NK-92 (cell line): ENCODE data around the gene GSTT4.
"Not testable (repeated sequence)": the region's sequence is repeated elsewhere in the genome, so short reads cannot be mapped to it uniquely, and the experiment has no call there.

ENCODE experiments used
- DNase-seq: peaks from one replicate; lab custom pipeline; 2025; ENCODE audit not compliant: unreplicated experiment; lab: John Stamatoyannopoulos, UW

The GSTT4 gene

DNA sequence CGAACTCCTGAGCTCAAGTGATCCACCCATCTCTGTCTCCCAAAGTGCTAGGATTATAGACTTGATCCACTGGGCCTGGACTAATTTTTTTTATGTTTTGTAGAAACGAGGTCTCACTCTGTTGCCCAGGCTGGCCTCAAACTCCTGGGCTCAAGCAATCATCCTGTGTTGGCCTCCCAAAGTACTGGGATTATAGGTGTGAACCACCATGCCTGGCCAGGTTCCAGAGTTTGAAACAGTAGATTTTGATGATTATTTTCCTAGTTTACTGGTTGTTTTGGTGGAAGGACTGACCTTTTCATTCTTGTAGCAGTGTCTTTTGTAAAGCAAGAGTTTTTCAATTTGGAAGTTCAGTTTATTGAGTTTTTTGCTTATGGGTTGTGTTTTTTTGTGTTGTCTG is 20.8 kb upstream of the GSTT4 start:
- no peak for DNase-seq

DNA sequence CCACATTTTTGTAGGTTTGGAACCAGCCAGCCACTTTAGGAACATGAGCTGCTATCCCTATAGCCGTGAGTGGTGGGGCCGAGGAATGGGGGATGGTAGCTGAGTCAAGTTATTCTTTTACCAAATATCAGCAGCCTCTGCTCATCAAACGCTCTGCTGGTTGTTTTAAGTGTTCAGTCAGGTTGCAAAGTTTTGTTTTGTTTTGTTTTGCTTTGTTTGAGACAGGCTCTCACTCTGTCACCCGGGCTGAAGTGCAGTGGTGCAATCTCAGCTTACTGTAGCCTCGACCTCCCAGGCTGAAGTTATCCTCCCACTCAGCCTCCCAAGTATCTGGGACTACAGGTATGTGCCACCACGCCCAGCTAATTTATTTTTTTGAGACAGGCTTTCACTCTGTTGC is 20.2 kb upstream of the GSTT4 start:
- no peak for DNase-seq

DNA sequence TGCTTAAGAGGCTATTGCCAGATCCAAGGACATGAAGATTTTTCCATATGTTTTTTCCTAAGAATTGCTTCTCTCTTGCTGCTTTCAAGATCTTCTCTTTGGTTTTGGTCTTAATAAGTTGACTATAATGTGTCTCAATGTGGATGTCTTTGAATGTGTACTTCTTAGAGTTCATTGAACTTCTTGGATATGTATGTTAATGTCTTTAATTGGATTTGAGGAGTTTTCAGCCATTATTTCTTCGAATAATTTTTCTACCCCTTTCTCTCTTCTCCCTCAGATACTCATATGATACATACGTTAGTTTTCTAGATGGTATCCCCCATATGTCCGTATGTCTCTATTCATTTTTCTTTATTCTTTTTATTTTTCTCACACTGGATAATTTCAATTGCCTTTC is 19.1 kb upstream of the GSTT4 start:
- no peak for DNase-seq

DNA sequence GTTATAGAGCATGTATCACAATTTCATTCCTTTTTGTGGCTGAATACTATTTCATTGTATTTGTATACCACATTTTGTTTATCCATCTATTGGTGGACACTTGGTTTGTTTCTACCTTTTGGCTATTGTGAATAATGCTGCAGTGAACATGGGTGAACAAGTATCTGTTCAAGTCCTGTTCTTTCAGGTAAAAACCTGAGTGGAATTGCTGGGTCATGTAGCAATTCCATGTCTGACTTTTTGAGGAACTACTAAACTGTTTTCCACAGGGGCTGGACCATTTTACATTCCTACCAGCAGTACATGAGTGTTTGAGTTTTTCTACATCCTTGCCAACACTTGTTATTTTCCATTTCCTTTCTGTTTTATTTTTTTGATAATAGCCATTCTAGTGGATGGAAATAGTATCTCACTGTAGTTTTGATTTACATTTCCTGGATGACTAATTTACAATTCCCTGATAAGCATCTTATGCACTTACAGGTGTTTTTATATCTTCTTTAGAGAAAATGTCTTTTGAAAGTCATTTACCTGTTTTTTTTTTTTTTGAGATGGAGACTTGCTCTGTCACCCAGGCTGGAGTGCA is 18.0 kb upstream of the GSTT4 start:
- no peak for DNase-seq

DNA sequence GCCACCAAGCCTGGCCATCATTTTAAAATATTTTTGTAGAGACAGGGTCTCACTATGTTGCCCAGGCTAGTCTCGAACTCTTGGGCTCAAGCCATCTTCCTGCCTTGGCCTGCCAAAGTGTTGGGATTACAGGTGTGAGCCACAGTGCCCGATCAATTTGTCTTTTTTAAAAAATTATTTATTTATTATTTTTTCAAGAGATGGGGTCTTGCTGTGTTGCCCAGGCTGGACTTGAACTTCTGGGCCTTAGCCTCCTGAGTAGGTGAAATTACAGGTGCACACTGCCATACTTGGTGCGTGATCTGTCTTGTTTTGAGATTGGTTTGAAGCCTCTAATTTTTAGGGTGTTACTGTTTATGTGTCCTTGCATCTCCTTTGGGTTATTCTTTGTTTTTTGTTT is 16.1 kb upstream of the GSTT4 start:
- no peak for DNase-seq

DNA sequence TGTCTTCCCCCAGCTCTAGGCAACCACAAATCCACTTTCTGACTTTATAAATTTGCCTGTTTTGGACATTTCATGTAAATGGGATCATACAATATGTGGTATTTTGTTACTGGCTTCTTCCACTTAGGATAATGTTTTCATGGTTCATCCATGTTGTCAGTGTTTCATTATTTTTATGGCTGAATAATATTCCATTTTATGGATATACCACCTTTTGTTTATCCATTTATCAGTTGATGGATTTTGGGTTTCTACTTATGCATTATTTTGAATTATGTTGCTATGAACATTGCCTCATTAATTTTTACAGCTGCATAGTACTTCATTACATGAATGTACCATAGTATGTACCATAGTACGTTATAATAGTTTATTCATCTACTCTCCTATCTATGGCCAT is 10.9 kb upstream of the GSTT4 start:
- no peak for DNase-seq

DNA sequence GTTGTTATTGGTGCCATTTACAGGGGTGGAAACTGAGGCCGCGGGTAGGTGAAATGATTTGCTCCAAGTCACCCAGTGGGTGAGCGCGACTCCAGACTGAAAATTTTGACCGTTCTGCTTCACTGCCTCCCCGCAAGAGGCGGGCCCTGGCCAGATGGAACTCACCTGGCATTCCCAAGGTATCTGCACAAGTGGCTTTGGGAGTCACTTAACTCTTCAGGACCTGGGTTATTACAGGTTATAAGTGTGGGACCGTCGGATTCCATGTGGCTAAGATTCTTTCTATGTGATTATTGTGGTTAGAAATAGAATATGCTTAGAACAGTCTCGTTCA is 6.4 kb upstream of the GSTT4 start:
- no peak for DNase-seq

DNA sequence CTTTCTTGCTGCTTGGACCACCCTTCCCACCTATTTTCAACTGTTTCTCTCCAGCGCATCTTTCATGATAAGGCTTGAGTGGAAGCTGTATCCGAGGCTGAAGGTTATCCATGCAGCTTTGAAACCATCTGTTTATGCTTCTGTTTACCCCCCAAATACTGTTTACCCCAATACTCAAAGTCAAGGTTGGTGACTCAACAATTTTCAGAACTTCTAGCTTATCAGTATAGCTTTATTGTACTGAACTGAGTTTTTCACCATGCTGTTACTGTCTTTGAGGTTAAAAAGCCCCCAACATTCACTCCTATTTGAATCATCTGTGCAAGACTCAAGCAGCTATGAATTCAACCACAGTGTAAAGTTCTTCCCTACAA is 4.8 kb upstream of the GSTT4 start:
- DNase-seq, result no peak

DNA sequence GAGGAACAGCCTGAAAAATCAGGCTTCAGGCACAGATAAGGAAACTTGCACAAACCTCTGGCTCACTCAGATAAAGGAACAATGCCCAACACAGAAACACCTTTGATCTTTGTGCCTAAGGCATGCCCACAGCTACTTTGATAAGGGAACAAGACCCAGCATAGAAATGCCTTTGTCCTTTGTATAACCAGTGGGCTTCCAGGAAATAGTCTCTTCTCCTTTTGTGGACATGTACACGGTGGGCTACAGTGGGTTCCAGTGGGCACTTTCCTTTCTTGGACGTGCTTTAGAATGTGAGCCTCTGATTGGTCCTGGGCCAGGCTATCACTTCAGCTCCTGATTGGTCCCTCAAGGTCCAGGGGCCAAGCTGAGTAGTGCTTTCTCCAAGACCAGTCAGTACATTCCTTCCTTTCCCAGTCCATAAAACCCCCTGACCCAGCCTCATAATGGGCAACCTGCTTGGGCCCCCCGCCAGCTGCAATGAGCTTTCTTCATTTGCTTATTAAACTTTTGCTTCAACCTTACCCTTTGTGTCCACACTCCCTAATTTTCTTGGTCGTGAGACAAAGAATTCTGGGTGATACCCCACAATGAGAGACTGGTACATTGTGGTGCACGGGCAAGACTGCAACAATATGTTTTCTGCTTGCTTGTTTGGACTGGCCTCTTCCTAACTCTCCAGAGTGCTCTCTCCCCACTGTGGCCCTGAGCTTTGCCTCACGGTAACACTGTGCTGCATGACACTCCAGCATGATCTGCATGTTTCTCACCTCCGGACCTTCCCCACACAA is 4.2 kb upstream of the GSTT4 start:
- no peak for DNase-seq

DNA sequence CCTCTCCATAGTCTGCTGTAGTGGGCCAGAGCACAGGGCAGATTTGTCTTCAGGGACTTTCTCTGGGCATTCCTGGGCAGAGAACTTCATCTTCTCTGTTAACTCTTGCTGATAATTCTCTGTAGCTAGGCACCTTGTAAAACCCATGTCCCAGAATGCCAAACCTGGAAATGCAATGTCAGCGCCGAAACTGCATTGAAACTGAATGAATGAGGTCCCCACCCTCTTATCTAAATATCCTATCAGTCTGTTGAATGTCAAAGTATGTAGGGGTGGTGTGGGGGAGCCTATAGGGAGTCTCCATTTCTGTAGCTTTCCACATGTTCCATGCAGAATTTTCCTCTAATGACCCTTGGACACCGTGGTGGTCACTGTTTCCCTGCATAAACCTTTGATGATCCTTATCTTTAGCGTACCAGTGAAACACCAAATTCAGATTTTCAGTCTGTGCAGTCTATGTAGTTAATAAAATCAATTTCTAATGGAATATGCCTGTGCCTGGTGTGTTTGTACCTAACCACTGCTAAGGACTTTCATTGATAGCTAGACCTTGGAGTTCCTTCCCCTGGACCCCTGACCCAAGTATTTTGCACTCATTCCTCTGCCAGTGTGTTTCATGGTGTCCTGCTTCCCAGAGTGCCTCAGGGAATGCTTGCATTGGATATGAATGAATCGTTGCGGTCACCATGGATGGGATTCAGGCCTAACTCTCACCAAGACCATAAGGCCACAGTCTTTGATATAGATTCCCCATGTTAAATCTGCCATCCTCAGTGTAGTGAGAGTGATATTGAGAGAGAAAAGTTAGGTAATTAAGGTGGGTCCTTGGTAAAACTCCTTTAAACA is 3.4 kb upstream of the GSTT4 start:
- no peak for DNase-seq

DNA sequence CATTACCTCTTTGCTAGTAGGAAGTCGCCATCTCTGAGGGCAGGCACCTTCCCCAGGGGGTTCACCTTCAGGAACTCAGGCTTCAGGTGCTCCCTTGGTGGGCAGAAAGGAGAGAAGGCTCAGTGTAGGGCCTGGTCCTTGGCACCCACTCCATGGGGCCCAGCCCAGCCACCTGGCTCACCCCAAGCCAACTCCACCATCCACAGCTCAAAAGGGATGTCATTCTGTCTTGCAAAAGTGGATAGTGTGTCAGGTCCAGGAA is 2.7 kb upstream of the GSTT4 start:
- DNase-seq, result no peak

DNA sequence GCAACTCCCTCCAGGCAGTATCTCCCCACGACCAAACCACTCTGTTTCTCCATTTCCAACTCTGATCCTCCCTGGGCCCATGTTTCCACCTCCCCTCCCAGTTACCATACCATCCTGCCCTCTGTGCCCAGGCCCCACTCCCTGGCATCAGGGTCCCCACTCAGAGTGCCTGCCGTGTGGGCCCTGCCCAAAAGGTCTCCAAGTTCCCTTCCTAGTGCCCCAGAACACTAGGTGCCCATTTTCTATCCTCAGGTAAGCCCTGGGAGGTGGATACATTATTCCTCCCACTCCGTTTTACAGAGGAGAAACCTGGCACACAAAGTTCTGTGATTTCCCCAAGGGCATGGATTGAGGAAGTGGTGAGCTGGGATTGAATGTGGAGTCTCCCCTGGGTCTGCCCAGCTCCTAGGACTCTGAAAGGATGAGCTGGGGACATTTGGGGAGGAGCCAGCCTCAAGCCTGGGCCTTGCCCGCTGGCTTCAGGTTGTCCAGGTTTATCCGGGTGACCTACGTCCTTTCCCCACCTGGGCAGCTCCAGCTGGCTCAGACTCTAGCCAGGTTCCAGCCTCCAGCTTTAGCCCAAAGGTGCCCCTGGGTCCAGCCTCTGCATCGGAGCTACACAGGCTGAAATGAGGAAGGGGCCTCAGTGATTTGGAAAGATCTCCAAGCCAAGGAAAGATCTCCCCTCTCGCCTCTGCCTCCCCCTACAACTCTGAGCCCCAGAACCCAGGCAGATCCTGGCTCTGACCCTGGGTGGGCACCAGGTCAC is 2.2 kb upstream of the GSTT4 start:
- no peak for DNase-seq

DNA sequence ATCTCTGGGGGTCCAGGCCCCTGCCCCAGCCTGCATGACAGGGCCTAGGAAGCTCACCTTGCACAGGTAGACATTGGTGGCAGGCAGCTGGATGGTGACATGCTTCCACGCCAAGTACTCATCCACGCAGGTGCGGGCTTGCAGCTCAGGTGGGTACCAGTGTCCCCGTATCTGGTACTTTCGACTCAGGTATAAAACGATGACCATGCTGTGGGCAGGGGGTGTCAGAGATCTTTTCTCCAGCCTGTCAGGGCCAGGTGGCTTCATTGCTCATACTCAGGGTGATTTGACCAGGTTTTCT is 1.6 kb upstream of the GSTT4 start:
- no peak for DNase-seq

DNA sequence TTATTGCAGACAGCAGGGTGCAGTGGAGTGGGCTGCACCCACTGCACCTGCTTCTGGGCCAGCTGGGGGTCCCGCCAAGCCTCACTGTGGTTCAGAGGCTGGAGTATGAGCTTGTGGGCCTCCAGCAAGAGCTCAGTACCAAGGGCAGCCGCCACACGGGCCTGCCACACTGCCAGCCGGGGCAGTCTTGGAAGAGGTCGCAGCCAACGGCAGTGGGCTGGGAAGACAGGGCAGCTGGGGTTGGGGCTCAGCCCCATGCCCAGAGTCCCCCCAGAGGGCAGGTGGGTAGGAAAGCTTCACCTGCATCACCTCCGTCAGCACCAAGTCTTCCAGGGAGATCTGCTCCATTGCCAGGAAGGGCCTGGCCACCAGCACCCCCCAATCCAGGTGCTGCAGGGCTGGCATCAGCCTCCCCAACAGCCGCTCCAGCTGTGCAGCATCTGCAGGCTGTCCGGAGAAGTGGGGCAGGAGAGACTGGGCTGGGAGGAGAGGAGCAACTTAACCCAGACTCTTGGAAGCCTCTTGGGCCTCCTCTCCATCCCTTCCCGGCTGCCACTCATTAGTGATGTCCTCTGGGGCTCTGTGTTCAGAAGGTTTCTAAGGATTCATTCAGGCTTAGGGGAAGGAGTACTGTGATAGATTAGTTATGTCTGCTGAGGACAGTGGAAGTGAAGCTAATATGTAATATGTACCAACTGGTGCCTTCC is 1.1 kb upstream of the GSTT4 start:
- no peak for DNase-seq

DNA sequence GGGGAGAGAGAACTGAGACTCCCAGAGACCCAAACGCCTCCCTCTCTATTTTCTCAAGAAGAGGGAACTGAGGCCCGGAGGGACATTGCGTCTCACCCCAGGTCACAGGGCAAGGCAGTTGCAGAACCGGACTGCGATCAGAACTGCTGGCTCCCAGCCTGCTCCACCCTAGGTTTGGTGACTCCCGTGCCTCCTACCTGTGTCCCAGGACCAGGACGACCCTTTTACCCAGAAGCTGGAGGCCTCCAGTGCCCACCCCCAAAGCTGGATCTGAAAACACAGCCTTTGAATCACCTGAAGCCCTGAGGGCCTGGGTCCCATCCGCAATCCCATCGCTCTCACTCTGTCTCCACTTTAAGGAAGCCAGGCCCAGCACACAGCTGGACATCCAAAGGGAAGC is 1.4 kb downstream of the GSTT4 start:
- DNase-seq, result no peak

DNA sequence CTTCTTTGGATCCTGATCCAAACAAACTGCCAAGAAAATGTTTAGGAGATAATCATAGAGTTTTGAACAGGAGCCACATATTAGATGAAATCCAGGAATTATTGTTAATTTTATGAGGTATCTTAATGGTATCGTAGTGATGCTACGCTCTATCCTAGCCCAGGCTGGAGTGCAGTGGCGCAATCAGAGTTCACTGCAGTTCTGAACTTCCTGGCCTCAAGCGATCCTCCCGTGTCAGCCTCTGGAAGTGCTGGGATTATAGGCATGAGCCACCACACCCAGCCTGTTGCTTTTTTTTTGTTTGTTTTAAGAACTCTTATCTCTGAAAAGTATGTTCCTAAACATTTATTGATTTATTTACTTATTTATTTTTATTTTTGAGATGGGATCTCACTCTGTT is 2.4 kb downstream of the GSTT4 start:
- DNase-seq, result no peak

DNA sequence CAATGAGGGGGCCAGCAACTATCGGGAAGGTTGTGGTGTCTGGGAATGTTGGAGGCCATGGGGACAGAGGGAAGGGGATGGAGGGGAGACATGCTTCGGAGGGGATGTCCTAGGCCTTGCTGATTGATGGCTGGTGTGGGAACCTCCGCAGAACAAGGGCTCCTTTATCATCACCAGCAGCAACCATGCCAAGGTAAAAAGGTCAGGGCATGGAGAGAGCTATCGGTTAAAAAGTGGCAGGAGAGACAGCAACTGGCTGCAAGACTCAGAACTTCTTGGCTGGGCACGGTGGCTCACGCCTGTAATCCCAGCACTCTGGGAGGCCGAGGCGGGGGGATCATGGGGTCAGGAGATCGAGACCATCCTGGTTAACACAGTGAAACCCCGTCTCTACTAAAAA is 3.0 kb downstream of the GSTT4 start:
- DNase-seq, result no peak

DNA sequence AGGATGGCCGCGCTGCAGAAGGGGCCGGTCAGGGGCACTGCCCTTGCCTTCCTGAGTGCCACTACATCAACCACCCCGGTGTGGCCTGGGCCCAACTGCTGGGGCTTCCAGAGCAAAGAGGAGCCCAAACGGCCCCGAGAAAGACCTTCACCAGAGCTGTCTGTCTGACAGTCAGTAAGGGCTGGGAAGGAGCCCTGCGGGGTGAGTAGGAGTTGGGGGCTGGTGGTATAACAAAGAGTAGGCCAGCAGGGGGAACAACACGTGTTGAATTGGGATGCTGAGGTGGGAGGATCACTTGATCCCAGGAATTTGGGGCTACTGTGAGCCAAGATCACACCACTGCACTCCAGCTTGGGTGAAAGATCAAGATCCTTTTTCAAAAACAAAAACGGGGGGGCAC is 3.9 kb downstream of the GSTT4 start:
- DNase-seq, result no peak

DNA sequence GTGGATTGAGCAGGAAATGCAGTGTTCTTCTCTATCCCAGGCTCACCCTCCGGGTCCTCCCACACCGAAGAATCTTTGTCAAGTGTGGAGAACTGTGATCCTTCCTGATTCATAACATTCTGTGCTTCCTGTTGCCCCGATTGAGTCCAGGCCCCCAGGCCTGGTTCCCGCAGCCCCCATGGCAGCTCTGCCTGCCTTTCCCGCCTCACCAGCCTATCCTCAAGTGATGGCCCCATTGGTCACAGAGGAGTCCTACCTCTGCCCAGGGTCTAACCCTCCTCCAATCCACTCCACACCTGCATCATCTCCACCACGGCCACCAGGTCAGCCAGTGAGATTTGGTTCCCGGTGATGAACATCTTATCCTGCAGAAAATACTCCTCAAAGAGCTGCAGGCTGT is 5.5 kb downstream of the GSTT4 start:
- DNase-seq, result not testable (repeated sequence)

DNA sequence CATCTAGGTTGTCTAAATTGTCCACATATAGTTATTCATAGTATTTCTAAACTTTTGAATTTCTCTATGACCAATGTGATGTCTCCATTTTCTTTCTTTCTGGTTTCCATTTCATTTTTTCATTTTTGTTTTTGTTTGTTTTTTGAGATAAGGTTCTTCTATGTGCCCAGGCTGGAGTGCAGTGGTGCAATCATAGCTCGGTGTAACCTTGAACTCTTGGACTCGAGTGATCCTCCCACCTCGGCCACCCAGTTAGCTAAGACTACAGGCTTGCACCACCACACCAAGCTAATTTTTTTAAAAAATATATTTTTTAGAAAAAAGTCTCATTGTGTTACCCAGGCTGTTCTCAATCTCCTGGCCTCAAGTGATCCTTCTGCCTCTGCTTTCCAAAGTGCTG is 8.2 kb downstream of the GSTT4 start:
- no peak for DNase-seq

DNA sequence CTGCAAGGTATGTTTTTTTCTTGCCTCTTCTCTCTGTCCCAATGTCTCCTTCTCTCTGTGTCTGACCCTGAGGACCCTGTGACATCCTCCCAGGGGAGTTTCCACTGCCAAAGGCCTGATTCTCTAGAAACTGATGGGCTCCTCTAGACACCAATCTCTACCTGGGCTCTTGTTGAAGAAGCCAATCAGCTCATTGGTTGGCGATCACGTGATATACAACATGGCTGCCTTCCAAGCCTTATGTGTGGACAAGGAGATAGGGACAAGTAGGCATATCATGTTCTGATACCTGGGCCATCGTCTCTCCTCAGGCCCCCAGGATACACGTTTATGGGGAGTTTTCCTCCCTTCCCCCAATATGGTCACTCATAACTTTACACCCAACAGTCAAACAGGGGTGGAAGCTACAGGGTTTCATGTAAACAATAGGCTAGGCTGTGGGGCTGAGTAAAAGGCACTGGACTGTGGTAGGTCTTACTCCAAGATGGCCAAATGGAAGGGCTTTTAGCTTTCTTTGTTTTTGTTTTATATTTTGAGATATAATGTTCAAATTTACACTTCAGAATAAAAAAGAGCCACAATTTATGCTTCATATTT is 11.6 kb downstream of the GSTT4 start:
- DNase-seq, result not testable (repeated sequence)
